Upper lobe of left lung (tissue), 4 donors: Measurements from ENCODE around the gene MBD5.

Experiments used
- EP300 ChIP-seq, 4 donors: sonication (generic); formaldehyde crosslinking; IDR thresholded peaks; one replicate each; pipeline ENCODE4 v1.5.1; 2017; ENCODE audit warnings: antibody characterized with exemption in 4 of 4, control low read depth in 2 of 4
- POLR2A ChIP-seq, 4 donors: fragments of 450-650 bp; IDR thresholded peaks; one replicate each; pipeline ENCODE4 v1.5.1; 2016 to 2017; ENCODE audit warnings: antibody characterized with exemption in 4 of 4, mild to moderate bottlenecking in 2 of 4
- POLR2AphosphoS5 ChIP-seq, 2 donors: sonication (generic); formaldehyde crosslinking; IDR thresholded peaks; one replicate each; pipeline ENCODE4 v1.5.1; 2017; ENCODE audit warnings: antibody characterized with exemption in 2 of 2
- TF ChIP-seq, protein P1 (sequence below), 6 experiments: fragments of 450-650 bp in 4 of 6; fragments of 200-600 bp in 2 of 6; sonication (generic) in 2 of 6; IDR thresholded peaks; one replicate each; pipeline ENCODE4 v1.5.1; 2016 to 2019; ENCODE audit warnings: antibody characterized with exemption in 6 of 6

DNA sequence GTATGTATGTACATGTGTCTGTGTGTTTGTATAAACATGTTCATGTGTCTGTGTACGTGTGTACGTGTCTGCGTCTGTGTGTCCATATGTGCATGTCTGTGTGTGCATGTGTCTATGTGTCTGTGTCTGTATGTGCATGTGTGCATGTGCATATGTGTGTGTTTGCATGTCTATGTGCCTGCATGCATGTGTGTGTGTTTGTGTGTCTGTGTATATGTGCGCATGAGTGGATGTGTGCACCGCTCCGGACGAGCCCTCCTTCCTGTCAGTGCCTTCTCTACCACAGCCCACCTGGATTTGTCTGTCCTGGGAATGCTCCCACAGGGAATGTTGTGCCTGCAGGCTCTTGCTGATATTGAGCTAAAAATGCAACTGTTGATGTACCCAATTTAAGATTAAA lies 510.3 kb downstream of the MBD5 start:
- TF ChIP-seq, protein P1, sequence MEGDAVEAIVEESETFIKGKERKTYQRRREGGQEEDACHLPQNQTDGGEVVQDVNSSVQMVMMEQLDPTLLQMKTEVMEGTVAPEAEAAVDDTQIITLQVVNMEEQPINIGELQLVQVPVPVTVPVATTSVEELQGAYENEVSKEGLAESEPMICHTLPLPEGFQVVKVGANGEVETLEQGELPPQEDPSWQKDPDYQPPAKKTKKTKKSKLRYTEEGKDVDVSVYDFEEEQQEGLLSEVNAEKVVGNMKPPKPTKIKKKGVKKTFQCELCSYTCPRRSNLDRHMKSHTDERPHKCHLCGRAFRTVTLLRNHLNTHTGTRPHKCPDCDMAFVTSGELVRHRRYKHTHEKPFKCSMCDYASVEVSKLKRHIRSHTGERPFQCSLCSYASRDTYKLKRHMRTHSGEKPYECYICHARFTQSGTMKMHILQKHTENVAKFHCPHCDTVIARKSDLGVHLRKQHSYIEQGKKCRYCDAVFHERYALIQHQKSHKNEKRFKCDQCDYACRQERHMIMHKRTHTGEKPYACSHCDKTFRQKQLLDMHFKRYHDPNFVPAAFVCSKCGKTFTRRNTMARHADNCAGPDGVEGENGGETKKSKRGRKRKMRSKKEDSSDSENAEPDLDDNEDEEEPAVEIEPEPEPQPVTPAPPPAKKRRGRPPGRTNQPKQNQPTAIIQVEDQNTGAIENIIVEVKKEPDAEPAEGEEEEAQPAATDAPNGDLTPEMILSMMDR (IDR thresholded peaks at IDR 0.05): no peak
- TF ChIP-seq POLR2AphosphoS5 (IDR thresholded peaks at IDR 0.05) (no peak), POLR2A (IDR thresholded peaks at IDR 0.05) (no peak), EP300 (IDR thresholded peaks at IDR 0.05) (no peak)
